ACC112 (cell line): Measurements from ENCODE around the gene CSPG4.
"Not testable (repeated sequence)": the region's sequence is repeated elsewhere in the genome, so short reads cannot be mapped to it uniquely, and the experiment has no call there.

Experiments used
- H2AFZ ChIP-seq: fragments of 200-600 bp; sonication (generic); one replicate; pipeline ENCODE4 v1.6.0; 2017; ENCODE audit warnings: antibody characterized with exemption, low read length; ENCODE audit not compliant: unreplicated experiment
- H3K27ac ChIP-seq: fragments of 200-600 bp; sonication (generic); 2 replicates; pipeline ENCODE4 v1.5.1; 2014; ENCODE audit warnings: low read depth, mild to moderate bottlenecking, antibody characterized with exemption, low read length, moderate library complexity
- H3K27me3 ChIP-seq: fragments of 200-600 bp; sonication (generic); 2 replicates; pipeline ENCODE4 v1.6.1; 2014; ENCODE audit warnings: mild to moderate bottlenecking, antibody characterized with exemption, low read length, moderate library complexity, mixed read lengths; ENCODE audit not compliant: insufficient read depth
- H3K36me3 ChIP-seq: fragments of 200-600 bp; sonication (generic); 2 replicates; pipeline ENCODE4 v1.6.1; 2016; ENCODE audit warnings: mild to moderate bottlenecking, antibody characterized with exemption, low read length, moderate library complexity, mixed read lengths; ENCODE audit not compliant: insufficient read depth
- H3K4me1 ChIP-seq: fragments of 200-600 bp; sonication (generic); one replicate; pipeline ENCODE4 v1.6.1; 2016; ENCODE audit warnings: low read length, mixed read lengths; ENCODE audit not compliant: insufficient read depth, unreplicated experiment, control insufficient read depth
- H3K4me3 ChIP-seq: fragments of 200-600 bp; sonication (generic); 2 replicates; pipeline ENCODE4 v1.5.1; 2014; ENCODE audit warnings: mild to moderate bottlenecking, low read depth, low read length
- H3K79me2 ChIP-seq: fragments of 200-600 bp; sonication (generic); one replicate; pipeline ENCODE4 v1.6.0; 2016; ENCODE audit warnings: low read length; ENCODE audit not compliant: control insufficient read depth, unreplicated experiment, insufficient read depth

Gene CSPG4, protein sequence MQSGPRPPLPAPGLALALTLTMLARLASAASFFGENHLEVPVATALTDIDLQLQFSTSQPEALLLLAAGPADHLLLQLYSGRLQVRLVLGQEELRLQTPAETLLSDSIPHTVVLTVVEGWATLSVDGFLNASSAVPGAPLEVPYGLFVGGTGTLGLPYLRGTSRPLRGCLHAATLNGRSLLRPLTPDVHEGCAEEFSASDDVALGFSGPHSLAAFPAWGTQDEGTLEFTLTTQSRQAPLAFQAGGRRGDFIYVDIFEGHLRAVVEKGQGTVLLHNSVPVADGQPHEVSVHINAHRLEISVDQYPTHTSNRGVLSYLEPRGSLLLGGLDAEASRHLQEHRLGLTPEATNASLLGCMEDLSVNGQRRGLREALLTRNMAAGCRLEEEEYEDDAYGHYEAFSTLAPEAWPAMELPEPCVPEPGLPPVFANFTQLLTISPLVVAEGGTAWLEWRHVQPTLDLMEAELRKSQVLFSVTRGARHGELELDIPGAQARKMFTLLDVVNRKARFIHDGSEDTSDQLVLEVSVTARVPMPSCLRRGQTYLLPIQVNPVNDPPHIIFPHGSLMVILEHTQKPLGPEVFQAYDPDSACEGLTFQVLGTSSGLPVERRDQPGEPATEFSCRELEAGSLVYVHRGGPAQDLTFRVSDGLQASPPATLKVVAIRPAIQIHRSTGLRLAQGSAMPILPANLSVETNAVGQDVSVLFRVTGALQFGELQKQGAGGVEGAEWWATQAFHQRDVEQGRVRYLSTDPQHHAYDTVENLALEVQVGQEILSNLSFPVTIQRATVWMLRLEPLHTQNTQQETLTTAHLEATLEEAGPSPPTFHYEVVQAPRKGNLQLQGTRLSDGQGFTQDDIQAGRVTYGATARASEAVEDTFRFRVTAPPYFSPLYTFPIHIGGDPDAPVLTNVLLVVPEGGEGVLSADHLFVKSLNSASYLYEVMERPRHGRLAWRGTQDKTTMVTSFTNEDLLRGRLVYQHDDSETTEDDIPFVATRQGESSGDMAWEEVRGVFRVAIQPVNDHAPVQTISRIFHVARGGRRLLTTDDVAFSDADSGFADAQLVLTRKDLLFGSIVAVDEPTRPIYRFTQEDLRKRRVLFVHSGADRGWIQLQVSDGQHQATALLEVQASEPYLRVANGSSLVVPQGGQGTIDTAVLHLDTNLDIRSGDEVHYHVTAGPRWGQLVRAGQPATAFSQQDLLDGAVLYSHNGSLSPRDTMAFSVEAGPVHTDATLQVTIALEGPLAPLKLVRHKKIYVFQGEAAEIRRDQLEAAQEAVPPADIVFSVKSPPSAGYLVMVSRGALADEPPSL (N-terminal part only)

DNA sequence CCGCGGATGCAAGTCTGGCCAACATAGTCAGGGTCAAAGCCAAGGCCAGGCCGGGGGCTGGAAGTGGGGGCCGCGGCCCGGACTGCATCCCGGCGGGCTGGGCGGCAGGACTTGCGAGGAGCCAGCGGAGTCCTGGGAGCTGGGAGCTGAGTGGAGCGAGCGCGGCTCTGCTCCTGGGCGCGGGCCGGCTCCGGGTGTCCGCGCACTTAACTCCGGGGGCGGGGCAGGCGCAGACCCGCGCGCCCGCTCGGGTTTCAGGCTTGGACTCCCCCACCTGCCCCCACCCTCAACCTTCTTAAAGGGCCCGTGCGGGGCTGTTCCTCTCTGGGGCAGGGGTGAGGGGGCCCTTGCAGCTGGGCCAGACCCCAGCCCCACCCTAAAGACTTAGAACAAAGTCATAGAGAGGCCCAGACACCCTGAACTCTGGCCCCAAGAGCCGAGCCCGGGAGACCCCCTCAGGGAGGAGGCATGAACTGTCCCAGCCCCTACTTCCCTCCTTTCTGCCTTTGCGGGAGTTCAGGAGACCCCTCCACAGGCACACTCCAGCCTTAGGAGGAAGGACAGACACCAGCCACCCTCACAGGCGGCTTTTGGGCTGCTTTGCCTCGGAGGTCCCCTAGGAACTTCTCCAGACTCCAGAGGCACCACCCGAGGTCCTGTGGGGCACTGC is at the start of gene CSPG4:
Gene CSPG4, minus strand, starts transcription at position 181 of the 670 bp plus-strand sequence. Its CDS starts 93 bp downstream, at position 88.
- Histone ChIP-seq H3K79me2 (no peaks in the 10 kb centered on the region), H2AFZ (peak within 1 kb of the TSS; percentile 10), H3K4me3 (peak within 1 kb of the TSS; percentile 89), H3K4me1 (peaks cover 8% of the 10 kb centered on the region), H3K27ac (no peak within 1 kb of the TSS; the same call in 1 of the 2 replicates), H3K27me3 (no peaks in the 10 kb centered on the region), H3K36me3 (no peaks in the 10 kb centered on the region)

DNA sequence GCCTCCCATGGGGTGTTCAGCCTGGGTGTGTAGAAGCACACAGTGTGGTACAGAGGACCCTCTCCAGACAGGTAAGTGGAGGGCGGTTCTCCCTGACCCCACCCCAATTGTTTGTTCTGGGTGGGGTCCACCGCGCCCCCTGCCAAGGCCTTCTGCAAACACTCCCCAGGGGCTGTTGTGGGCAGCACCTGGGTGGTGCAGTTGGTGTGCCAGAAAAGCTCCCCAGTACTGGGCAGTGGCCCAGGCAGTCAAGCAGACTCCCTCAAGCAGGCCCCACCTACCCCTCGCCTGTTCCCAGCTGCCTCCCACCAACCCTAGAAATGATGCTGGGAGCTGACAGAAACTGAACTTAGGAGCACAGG is 49.7 kb upstream of the CSPG4 start:
- H2AFZ ChIP-seq, H3K27me3 ChIP-seq, H3K27ac ChIP-seq, H3K4me1 ChIP-seq, H3K4me3 ChIP-seq, H3K36me3 ChIP-seq, H3K79me2 ChIP-seq: not testable (repeated sequence)

- H3K4me3 ChIP-seq = no peak overlapping the region
- no peak overlapping the region for H2AFZ ChIP-seq
- H3K27ac ChIP-seq = no peak overlapping the region
- H3K4me1 ChIP-seq = peaks cover 6% of the 10 kb centered on the region
- H3K36me3 ChIP-seq = no peaks in the 10 kb centered on the region
- no peaks in the 10 kb centered on the region for H3K79me2 ChIP-seq
- H3K27me3 ChIP-seq = no peaks in the 10 kb centered on the region
These were observed 49.1 kb upstream of the CSPG4 start for GRCh38 chr15:75761446-75762356.

GRCh38 chr15:75760704-75761435 is 48.2 kb upstream of the CSPG4 start:
- Histone ChIP-seq H3K27me3 (no peaks in the 10 kb centered on the region), H3K27ac (no peak overlapping the region), H3K79me2 (no peaks in the 10 kb centered on the region), H3K36me3 (no peaks in the 10 kb centered on the region), H2AFZ (no peak overlapping the region), H3K4me1 (peaks cover 6% of the 10 kb centered on the region), H3K4me3 (no peak overlapping the region)

DNA sequence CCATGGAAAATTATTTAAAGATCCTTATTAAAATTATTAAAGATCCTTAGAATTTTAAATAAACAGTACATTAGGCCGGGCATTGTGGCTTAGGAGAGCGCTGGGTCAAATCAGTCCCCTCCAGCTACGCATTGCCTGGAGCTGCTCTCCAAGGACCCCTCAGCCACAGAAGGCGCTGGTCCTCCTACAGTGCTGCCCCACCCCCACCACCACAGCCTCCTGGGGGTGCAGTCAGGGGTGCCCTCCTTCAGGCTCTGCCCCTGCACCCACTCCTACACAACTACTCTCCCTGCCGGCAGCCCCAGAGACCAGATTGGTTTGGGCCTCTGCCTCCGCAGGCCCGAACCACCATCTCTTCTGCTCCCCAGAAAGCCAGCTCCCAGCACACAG is 47.5 kb upstream of the CSPG4 start:
- H3K4me3 ChIP-seq, H3K27me3 ChIP-seq, H3K36me3 ChIP-seq, H2AFZ ChIP-seq, H3K79me2 ChIP-seq, H3K4me1 ChIP-seq, H3K27ac ChIP-seq: not testable (repeated sequence)

DNA sequence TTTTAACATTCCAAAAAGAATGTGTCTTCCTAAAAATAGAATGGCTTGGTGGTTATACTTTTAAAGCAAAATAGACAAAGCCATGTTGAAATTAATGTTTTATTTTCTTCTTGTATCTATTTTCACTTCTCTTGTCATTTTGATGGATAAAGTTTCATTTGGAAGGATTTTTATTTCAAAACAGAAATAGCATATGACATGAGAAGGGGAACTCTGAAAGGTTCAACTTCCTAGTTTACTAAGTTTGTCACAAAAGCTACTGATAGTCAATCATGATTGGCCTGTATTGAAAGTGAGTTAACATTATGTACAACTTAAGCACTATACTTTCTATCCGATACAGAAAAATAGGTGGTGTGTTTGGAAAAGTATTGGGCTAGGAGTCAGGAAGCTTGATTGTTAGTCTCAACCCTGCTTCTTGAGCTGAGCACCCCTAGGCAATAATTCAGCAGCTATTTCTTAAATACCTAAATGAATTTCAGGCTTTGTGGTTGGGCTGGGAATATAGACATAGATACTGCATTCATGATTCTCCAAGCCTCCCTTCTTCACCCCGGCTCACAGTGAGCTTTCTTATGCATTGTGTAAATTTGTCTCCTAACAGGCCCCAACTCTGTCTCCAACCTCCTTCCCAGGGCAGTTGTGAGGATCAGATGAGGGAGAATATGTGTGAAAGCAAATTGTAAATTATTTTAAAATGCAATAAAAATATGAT is 46.9 kb upstream of the CSPG4 start:
- peaks cover 6% of the 10 kb centered on the region for H3K4me1 ChIP-seq
- H3K4me3 ChIP-seq = peak overlapping the region; percentile 76
- no peaks in the 10 kb centered on the region for H3K79me2 ChIP-seq
- H3K27me3 ChIP-seq = no peaks in the 10 kb centered on the region
- H3K36me3 ChIP-seq = no peaks in the 10 kb centered on the region
- H3K27ac ChIP-seq = no peak overlapping the region
- H2AFZ ChIP-seq = no peak overlapping the region

DNA sequence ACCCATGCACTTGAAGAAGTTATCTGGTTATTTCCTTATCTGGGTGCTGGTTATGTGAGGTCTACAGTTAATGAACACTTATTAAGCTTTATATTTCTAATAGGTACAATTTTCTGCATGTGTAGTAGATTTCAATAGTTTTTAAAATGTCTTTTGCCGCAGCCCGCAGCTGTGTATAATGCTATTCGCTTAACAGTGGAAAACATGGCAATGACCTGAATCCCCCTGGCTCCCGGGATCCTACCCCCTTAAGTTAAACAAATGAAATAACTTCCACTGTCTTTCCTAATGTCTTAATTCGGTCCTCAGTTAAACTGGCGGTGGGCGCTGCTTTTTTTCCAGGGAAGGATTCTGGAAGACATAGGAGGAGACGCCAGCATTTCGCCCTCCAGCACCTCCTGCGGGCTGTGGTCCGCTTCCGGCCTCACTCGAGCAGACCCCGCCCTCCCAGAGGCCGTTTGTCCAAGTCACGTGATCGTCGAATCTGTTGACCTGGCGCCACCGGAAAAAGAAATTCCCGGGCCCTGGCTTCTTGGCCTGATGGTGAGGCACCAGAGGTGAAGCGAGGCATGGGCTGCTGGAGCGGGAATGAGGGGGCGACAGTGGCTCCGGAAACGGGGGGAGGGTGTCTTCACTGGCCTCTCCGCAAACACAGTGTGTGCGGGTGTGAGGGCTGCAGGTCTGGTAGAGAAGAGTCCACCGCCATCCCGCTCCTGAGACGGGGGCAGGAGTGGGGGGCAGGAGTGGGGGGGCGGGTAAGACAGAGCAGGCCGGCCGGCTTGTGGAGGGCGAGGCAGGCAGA is 45.6 kb upstream of the CSPG4 start:
- peak overlapping the region; percentile 60 for H2AFZ ChIP-seq
- H3K36me3 ChIP-seq = no peaks in the 10 kb centered on the region
- peaks cover 6% of the 10 kb centered on the region for H3K4me1 ChIP-seq
- peak overlapping the region; percentile 76 for H3K4me3 ChIP-seq
- H3K27me3 ChIP-seq = no peaks in the 10 kb centered on the region
- no peak overlapping the region for H3K27ac ChIP-seq
- no peaks in the 10 kb centered on the region for H3K79me2 ChIP-seq

GRCh38 chr15:75754871-75755270 is 42.2 kb upstream of the CSPG4 start:
- H3K79me2 ChIP-seq, H3K4me3 ChIP-seq, H3K27ac ChIP-seq, H3K36me3 ChIP-seq, H3K27me3 ChIP-seq, H2AFZ ChIP-seq, H3K4me1 ChIP-seq: not testable (repeated sequence)
